ENCODE data around the gene RAI14.
"Not testable (repeated sequence)": the region's sequence is repeated elsewhere in the genome, so short reads cannot be mapped to it uniquely, and the experiment has no call there.

Gene RAI14

DNA sequence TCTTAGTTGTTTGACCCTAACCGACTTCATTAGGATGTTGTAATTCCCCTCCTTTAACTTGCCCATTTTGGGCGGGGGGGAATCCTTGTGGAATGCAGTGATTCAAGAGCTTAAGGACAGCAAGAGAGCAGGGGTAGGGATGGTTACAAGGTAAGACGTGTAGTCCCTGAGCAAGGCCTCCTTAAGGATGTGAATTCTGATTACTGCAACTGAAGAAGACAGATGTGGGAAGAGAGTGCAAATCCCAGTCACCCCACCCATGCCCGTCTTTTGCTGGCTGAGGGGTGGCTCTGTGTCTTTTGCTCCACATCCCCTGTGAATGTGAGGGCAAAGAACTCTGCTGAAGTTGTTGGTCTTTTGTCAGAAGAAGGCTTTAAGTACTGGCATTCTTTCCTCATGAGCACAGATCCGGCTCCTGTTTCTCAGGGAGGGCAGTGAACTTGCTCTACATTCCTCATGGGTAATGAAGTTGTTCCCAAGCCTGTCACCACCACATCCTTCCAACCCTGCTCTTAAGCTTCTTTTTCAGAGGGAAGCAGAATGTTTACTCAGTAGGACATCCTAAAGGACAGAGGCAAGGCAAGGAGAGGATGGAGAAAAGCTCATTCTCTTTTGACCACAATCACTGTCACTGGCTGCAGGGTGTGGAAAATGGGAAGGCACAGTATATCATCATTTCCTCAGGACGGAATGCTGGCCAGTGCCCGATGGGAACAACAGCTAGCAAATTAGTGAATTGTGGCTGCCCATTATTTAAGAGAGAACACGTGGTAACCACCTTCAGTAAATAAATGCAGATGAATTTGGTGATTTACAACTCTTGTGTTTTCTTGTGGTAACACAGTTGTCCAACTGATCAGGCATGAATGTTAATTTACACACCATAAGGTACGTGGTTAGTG is 61.5 kb downstream of the RAI14 start:
- in situ Hi-C loops (cut with HindIII; ENCODE audit: low pct_unique_long_range_greater_than_20kb, low sequenced_read_pairs), result no loop called here
- DNase-seq (ENCODE audit: low read depth in 1 of 2, low spot score in 1 of 2), result peak in 1 of 2 experiments; percentile 36
- no peak for TF ChIP-seq JUND (IDR thresholded peaks at IDR 0.05; ENCODE audit: low read depth)

DNA sequence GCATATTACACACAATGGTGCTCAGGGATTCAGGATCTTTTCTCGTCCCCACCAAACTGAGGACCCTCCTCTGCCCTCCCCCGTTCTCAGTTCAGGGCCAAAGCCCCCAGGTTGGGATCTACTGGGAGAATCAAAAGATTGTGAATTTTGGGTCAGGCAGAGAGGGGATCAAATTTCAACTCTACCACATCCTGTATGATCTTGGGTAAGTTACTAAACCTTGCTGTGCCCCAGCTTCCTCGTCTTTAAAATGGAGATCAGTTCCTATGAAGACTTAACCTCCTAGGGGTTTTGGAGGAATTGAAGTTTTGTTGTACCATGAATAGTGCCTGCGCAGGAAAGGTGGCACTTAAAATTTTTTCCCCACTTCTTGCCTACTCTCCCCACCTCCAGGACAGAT is 62.4 kb downstream of the RAI14 start:
- DNase-seq (ENCODE audit: low read depth in 1 of 2, low spot score in 1 of 2), result no peak

DNA sequence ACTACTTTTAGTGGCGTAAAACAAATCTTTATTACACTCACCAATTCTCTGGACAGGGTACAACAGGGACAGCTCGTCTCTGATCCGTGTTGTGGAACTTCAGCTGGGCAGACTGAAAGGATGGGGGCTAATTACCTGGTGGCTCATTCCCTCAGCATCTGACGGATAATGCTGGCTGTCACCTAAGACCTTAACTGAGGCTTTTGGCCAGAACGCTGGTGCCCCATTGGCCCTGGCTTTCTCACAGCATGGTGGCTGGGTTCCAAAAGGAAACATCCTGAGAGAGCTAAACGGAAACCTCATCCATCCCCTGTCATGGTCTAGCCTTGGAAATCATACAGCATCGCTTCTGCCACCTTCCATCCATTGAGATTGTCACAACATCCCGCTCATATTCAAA is 62.9 kb downstream of the RAI14 start:
- DNase-seq (ENCODE audit: low read depth in 1 of 2, low spot score in 1 of 2), result no peak
- in situ Hi-C loops (cut with HindIII; ENCODE audit: low pct_unique_long_range_greater_than_20kb, low sequenced_read_pairs), result no loop called here
- TF ChIP-seq JUND (IDR thresholded peaks at IDR 0.05; ENCODE audit: low read depth), result no peak

More for the DNA sequence above, 62.4 kb downstream of the RAI14 start:
- in situ Hi-C loops (cut with HindIII; ENCODE audit: low pct_unique_long_range_greater_than_20kb, low sequenced_read_pairs), result no loop called here
- TF ChIP-seq JUND (IDR thresholded peaks at IDR 0.05; ENCODE audit: low read depth), result no peak

DNA sequence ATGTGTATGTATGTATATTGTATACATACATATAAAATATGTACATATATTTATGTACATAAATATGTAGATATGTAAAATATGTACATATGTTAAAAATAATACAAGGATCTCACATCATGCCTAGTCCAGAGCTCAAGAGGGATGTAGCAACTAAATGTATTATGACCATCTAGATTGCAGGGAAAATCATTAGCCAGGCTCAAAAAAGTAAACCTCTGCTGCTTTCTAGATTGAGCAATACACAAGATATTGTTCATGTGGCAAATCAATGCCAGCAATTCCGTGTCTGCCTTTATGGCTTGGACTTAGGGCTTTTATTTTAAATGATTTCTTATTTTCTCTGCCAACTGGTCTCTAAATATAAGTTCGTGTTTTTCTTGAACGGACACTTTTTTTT is 65.2 kb downstream of the RAI14 start:
- DNase-seq (ENCODE audit: low read depth in 1 of 2, low spot score in 1 of 2), result no peak
- in situ Hi-C loops (cut with HindIII; ENCODE audit: low pct_unique_long_range_greater_than_20kb, low sequenced_read_pairs), result no loop called here
- no peak for TF ChIP-seq JUND (IDR thresholded peaks at IDR 0.05; ENCODE audit: low read depth)

DNA sequence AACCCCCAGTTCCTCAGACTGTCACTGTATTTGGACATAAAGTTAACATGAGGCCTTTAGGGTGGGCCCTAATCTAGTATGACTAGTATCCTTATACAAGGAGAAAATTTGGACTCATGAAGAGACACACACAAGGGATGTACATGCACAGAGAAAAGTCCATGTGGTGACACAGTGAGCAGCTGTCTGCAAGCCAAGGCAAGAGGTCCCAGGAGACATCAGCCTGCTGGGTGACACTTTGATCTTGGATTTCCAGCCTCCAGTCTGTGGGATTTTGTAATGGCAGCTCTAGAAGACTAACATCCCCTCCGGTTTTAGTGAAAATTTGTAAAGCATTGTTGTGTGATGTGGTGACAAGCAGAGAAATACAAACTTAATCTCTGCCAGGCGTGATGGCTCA is 66.1 kb downstream of the RAI14 start:
- in situ Hi-C loops (cut with HindIII; ENCODE audit: low pct_unique_long_range_greater_than_20kb, low sequenced_read_pairs), result no loop called here
- no peak for DNase-seq (ENCODE audit: low read depth in 1 of 2, low spot score in 1 of 2)
- TF ChIP-seq JUND (IDR thresholded peaks at IDR 0.05; ENCODE audit: low read depth), result no peak

DNA sequence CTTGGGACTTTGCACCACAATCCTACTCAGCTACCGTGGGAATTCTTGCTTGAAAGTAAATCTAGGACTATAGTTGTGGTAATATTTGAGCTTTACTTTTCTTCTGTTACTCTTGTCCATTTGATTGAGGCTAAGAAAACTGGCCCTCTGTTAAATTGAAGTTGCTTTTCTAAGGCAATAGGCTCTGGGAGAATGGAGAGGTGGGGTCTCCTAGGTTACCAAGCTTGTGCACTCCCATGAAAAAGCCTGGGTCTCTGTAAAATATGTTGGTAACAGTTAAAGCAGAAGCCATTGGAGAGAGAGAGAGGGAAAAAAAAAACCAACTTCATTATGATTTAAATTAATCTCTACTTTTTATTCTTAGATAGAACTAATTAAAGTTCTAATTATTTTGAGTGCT is 68.6 kb downstream of the RAI14 start:
- in situ Hi-C loops (cut with HindIII; ENCODE audit: low pct_unique_long_range_greater_than_20kb, low sequenced_read_pairs), result no loop called here
- TF ChIP-seq JUND (IDR thresholded peaks at IDR 0.05; ENCODE audit: low read depth), result no peak
- DNase-seq (ENCODE audit: low read depth in 1 of 2, low spot score in 1 of 2), result no peak

DNA sequence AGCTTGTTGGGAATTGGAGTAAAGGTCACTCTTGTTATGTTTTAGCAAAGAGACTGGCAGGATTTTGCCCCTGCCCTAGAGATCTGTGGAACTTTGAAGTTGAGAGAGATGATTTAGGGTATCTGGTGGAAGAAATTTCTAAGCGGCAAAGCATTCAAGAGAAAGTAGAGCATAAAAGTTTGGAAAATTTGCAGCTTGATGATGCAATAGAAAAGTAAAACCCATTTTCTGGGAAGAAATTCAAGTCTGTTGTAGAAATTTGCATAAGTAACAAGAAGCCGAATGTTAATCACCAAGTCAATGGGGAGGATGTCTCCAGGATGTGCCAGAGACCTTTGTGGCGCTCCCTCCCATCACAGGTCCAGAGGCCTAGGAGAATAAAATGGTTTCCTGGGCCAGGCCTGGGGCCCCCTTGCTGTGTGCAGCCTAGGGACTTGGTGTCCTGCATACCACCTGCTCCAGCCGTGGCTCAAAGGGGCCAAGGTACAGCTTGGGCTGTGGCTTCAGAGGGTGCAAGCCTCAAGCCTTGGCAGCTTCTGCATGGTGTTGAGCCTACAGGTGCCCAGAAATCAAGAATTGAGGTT is 71.1 kb downstream of the RAI14 start:
- DNase-seq (ENCODE audit: low read depth in 1 of 2, low spot score in 1 of 2); in situ Hi-C loops (cut with HindIII; ENCODE audit: low pct_unique_long_range_greater_than_20kb, low sequenced_read_pairs): not testable (repeated sequence)

DNA sequence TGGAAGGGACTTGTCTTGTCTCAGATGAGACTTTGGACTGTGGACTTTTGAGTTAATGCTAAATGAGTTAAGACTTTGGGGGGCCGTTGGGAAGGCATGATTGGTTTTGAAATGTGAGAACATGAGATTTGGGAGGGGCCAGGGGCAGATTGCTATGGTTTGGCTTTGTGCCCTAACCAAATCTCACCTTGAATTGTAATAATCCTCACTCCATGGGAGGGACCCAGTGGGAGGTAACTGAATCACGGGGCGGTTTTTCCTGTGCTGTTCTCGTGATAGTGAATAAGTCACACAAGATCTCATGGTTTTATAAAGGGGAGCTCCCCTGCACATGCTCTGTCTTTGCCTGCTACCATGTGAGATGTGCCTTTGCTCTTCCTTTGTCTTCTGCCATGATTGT is 72.1 kb downstream of the RAI14 start:
- in situ Hi-C loops (cut with HindIII; ENCODE audit: low pct_unique_long_range_greater_than_20kb, low sequenced_read_pairs), result no loop called here
- DNase-seq (ENCODE audit: low read depth in 1 of 2, low spot score in 1 of 2), result no peak
- no peak for TF ChIP-seq JUND (IDR thresholded peaks at IDR 0.05; ENCODE audit: low read depth)

DNA sequence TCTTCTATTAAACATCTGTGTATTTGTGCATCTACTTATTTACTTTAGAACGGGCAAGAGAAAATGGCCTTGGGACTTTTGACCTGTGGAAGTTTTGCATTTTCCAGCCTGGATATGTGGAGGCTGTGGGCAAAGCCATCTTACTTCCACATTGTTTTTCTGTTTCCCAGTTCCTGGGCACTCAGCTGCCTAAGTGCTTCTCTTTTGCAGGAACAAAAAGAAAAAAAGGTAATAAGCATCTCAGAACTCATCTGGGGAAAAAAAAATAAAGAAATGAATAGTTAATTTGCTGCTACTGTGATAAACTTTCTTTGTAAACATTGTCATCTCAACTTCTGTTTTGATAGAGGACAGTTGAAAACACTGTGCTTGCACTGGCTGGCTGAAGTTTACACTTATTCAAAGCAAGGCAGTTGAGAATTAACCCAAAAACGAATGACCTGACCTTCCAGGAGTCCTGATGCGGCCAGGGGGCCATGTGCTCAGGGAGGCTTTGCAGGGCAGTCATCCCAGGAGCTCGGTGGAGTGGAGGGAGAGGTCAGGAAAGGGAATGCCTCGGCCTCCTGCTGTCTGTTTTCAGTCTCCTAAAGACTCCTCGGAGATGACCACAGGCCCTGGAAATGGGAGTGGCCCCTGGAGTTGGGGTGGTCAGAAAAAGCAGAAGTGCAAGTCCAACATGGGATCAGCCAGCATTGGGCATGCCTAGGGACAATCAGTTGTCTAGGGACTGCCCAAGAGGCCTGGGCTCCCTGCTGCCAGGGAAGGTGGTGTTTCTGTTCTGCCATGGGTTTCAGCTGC is 75.5 kb downstream of the RAI14 start:
- DNase-seq (ENCODE audit: low read depth in 1 of 2, low spot score in 1 of 2), result no peak
- in situ Hi-C loops (cut with HindIII; ENCODE audit: low pct_unique_long_range_greater_than_20kb, low sequenced_read_pairs), result no loop called here
- TF ChIP-seq JUND (IDR thresholded peaks at IDR 0.05; ENCODE audit: low read depth), result no peak

DNA sequence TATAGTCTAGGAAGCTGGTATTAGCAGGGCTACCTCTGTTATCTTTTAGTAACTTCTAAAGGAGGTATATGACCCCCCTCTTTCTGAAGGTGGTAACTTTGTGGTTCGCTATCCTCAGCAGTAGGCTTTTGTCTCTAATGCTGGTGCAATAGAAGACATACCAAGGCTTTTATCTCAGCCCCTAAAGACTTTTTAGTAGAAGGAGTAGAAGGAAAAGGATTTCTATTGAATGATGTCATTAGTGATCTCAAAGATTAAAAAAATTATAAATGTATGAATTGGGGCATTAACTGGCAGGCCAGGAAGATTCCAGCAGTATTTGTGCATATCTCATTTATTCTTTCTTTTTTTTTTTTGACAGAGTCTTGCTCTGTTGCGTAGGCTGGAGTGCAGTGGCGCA is 78.2 kb downstream of the RAI14 start:
- TF ChIP-seq JUND (IDR thresholded peaks at IDR 0.05; ENCODE audit: low read depth), result no peak
- DNase-seq (ENCODE audit: low read depth in 1 of 2, low spot score in 1 of 2), result no peak
- in situ Hi-C loops (cut with HindIII; ENCODE audit: low pct_unique_long_range_greater_than_20kb, low sequenced_read_pairs), result no loop called here

DNA sequence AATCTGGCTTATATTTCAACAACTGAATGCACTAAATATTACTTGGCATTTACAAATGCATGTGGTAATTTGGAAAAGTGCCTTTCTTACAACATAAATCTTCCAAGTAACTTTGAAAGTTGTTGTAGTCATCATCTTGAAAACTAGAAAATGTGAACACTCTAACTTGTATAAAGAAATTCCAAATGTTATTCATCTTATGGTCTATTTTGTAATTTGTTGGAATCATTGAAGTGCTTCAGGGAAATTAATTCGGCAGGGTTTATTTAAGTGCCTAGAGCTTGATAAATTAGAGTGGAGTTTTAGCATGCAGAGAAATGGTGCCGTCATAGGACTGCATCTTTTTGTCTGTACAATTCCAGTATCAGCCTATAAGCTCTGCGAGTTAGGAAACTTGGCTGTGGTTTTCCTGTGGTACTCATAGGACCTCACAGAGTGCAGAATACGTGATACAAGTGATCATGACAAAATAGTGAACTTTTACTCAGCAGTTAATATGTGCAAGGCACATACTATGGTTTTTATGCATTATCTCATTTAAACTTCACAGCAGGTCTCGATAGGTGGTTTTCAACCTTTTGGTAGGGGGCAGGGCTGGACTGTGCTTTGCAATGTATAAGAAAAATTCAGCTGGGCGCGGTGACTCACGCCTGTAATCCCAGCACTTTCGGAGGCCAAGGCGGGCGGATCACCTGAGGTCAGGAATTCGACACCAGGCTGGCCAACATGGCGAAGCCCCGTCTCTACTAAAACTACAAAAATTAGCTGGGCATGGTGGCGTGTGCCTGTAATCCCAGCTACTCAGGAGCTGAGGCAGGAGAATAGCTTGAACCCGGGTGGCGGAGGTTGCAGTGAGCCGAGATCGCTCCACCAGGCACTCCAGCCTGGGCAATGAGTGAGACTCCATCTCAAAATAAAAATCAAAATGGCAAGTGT is 79.6 kb downstream of the RAI14 start:
- no peak for DNase-seq (ENCODE audit: low read depth in 1 of 2, low spot score in 1 of 2)
- no peak for TF ChIP-seq JUND (IDR thresholded peaks at IDR 0.05; ENCODE audit: low read depth)
- in situ Hi-C loops (cut with HindIII; ENCODE audit: low pct_unique_long_range_greater_than_20kb, low sequenced_read_pairs), result no loop called here

Data from T47D (cell line).